CD4-positive, alpha-beta T cell (primary cell): ENCODE measurements around the gene CELF4. TPM values are rescaled to one million over a fixed set of nuclear protein-coding genes. Genes with fewer than 3 reads are reported as not detected.

ENCODE experiments used
- ATAC-seq: fragments of 200-7000 bp; cut with Tn5 transposase; one replicate; pipeline ENCODE4 v1.10.0; 2022; ENCODE audit warnings: mild to moderate bottlenecking; ENCODE audit not compliant: poor library complexity
- CTCF ChIA-PET: fragments of 350-600 bp; sonication (Branson Sonifier 250); formaldehyde crosslinking; loops from one replicate; lab custom pipeline; 2021; ENCODE audit warnings: antibody characterized with exemption, inconsistent platforms; lab: Charles Lee
- POLR2A ChIA-PET: fragments of 350-600 bp; sonication (Branson Sonifier 250); formaldehyde crosslinking; loops from one replicate; lab custom pipeline; 2021; ENCODE audit warnings: antibody characterized with exemption, inconsistent platforms; lab: Charles Lee
- DNase-seq, 14 experiments: peaks; one replicate each; pipeline ENCODE4 v3.0.0-alpha.2; 2013 to 2020; ENCODE audit warnings: mixed read lengths in 2 of 14
- H3K27ac ChIP-seq, 2 donors: one replicate each; pipeline versions ENCODE4 v1.5.1 to v1.7.0; 2013; ENCODE audit warnings: low read length in 2 of 2, low read depth in 1 of 2, mild to moderate bottlenecking in 1 of 2
- H3K27me3 ChIP-seq, 2 experiments: 1 replicate in 1 of 2; 2 replicates in 1 of 2; pipeline versions ENCODE4 v1.6.1 to v1.7.0; 2013; ENCODE audit warnings: low read length in 2 of 2, control low read depth in 1 of 2, mild to moderate bottlenecking in 1 of 2, moderate library complexity in 1 of 2; ENCODE audit not compliant: insufficient read depth in 2 of 2, control insufficient read depth in 1 of 2
- H3K36me3 ChIP-seq: one replicate; pipeline ENCODE4 v1.6.1; 2013; ENCODE audit warnings: low read length, control low read depth; ENCODE audit not compliant: insufficient read depth
- H3K4me1 ChIP-seq: one replicate; pipeline ENCODE4 v1.6.1; 2013; ENCODE audit warnings: low read length, control low read depth; ENCODE audit not compliant: insufficient read depth
- H3K4me3 ChIP-seq: one replicate; pipeline ENCODE4 v1.5.1; 2013; ENCODE audit warnings: mild to moderate bottlenecking, low read length, moderate library complexity
- H3K9me3 ChIP-seq, 2 experiments: 1 replicate in 1 of 2; 2 replicates in 1 of 2; pipeline versions ENCODE4 v1.6.1 to v1.7.0; 2013; ENCODE audit warnings: low read length in 2 of 2, mild to moderate bottlenecking in 2 of 2, control low read depth in 1 of 2, moderate library complexity in 1 of 2; ENCODE audit not compliant: control insufficient read depth in 1 of 2, insufficient read depth in 1 of 2
- H3K27ac Mint-ChIP-seq: one replicate; pipeline ENCODE4 v1.8.0; 2020; ENCODE audit warnings: mixed read lengths
- H3K27me3 Mint-ChIP-seq: one replicate; pipeline ENCODE4 v1.8.0; 2021; ENCODE audit warnings: mixed read lengths
- H3K36me3 Mint-ChIP-seq: one replicate; pipeline ENCODE4 v1.8.0; 2021; ENCODE audit warnings: low read depth, mixed read lengths
- H3K4me1 Mint-ChIP-seq: one replicate; pipeline ENCODE4 v1.8.0; 2021; ENCODE audit warnings: low read depth, mixed read lengths
- H3K4me3 Mint-ChIP-seq: one replicate; pipeline ENCODE4 v1.8.0; 2020; ENCODE audit warnings: mild to moderate bottlenecking, mixed read lengths
- H3K9me3 Mint-ChIP-seq: one replicate; pipeline ENCODE4 v1.8.0; 2020; ENCODE audit warnings: mixed read lengths
- CTCF ChIP-seq: fragments of 200-600 bp; IDR thresholded peaks from one replicate; pipeline ENCODE4 v1.8.0; 2022; ENCODE audit warnings: antibody characterized with exemption, mild to moderate bottlenecking
- intact Hi-C, 2 experiments: fragments of 100-400 bp; cut with DNase I in 1 of 2; cut with micrococcal nuclease in 1 of 2; formaldehyde crosslinking; loops; one replicate each; pipeline versions ENCODE4 v1.15.1 to v1.9.0; 2023 to 2025; cut with DNase I, micrococcal nuclease
- total RNA-seq, 174 experiments: library from RNA in 2 of 174; stranded (reverse) in 2 of 174; gene quantifications; one replicate each; pipeline ENCODE4 v1.2.3 and lab custom pipeline; 2021 to 2026

Gene CELF4
- total RNA-seq, 2 experiments from 2014 or later, result not detected

- no peaks in the 10 kb centered on the region for H3K4me1 Mint-ChIP-seq
- peaks cover 0 to 7% of the 10 kb centered on the region in 2 experiments for H3K9me3 ChIP-seq
- H3K4me3 ChIP-seq, result no peak overlapping the region
- H3K27me3 ChIP-seq, result no peaks in the 10 kb centered on the region
- DNase-seq, result no peak
- no peaks in the 10 kb centered on the region for H3K36me3 ChIP-seq
- ChIA-PET CTCF (no interaction called here), POLR2A (no interaction called here)
- H3K4me1 ChIP-seq, result no peaks in the 10 kb centered on the region
- intact Hi-C loops, result no loop called here
- no peak overlapping the region for H3K27ac Mint-ChIP-seq
- TF ChIP-seq CTCF, result no peak
- no peak overlapping the region for H3K27ac ChIP-seq
- H3K4me3 Mint-ChIP-seq, result no peak overlapping the region
- no peaks in the 10 kb centered on the region for H3K27me3 Mint-ChIP-seq
- peaks cover 9% of the 10 kb centered on the region for H3K9me3 Mint-ChIP-seq
- peaks cover 61% of the 10 kb centered on the region for H3K36me3 Mint-ChIP-seq
- no peak for ATAC-seq
Observed at GRCh38 chr18:37218022-37218590, 347.5 kb downstream of the CELF4 start.

GRCh38 chr18:37210781-37211180 lies 354.8 kb downstream of the CELF4 start:
- ChIA-PET CTCF (no interaction called here), POLR2A (no interaction called here)
- Mint-ChIP-seq H3K27ac (no peak overlapping the region), H3K4me1 (no peaks in the 10 kb centered on the region), H3K36me3 (peaks cover 42% of the 10 kb centered on the region), H3K27me3 (no peaks in the 10 kb centered on the region), H3K9me3 (peaks cover 2% of the 10 kb centered on the region), H3K4me3 (no peak overlapping the region)
- intact Hi-C loops, result no loop called here
- TF ChIP-seq CTCF, result no peak
- ATAC-seq (no peak), DNase-seq (no peak)
- no peaks in the 10 kb centered on the region for H3K36me3 ChIP-seq
- no peak overlapping the region for H3K4me3 ChIP-seq
- no peak overlapping the region for H3K27ac ChIP-seq
- peaks cover 0 to 4% of the 10 kb centered on the region in 2 experiments for H3K9me3 ChIP-seq
- no peaks in the 10 kb centered on the region for H3K4me1 ChIP-seq
- no peaks in the 10 kb centered on the region for H3K27me3 ChIP-seq

GRCh38 chr18:37207343-37207742 lies 358.3 kb downstream of the CELF4 start:
- ChIA-PET CTCF (no interaction called here), POLR2A (no interaction called here)
- intact Hi-C loops, result no loop called here
- Histone ChIP-seq H3K36me3 (no peaks in the 10 kb centered on the region), H3K4me1 (no peaks in the 10 kb centered on the region), H3K9me3 (peaks cover 7 to 8% of the 10 kb centered on the region in 2 experiments), H3K27ac (no peak overlapping the region), H3K27me3 (no peaks in the 10 kb centered on the region), H3K4me3 (no peak overlapping the region)
- Mint-ChIP-seq H3K27me3 (no peaks in the 10 kb centered on the region), H3K36me3 (peaks cover 45% of the 10 kb centered on the region), H3K4me1 (no peaks in the 10 kb centered on the region), H3K4me3 (no peak overlapping the region), H3K27ac (no peak overlapping the region), H3K9me3 (peaks cover under 1% of the 10 kb centered on the region)
- no peak for TF ChIP-seq CTCF
- DNase-seq (no peak), ATAC-seq (no peak)
